ENCODE data around the gene PPM1D.
"Not testable (repeated sequence)": the region's sequence is repeated elsewhere in the genome, so short reads cannot be mapped to it uniquely, and the experiment has no call there.

The PPM1D gene

DNA sequence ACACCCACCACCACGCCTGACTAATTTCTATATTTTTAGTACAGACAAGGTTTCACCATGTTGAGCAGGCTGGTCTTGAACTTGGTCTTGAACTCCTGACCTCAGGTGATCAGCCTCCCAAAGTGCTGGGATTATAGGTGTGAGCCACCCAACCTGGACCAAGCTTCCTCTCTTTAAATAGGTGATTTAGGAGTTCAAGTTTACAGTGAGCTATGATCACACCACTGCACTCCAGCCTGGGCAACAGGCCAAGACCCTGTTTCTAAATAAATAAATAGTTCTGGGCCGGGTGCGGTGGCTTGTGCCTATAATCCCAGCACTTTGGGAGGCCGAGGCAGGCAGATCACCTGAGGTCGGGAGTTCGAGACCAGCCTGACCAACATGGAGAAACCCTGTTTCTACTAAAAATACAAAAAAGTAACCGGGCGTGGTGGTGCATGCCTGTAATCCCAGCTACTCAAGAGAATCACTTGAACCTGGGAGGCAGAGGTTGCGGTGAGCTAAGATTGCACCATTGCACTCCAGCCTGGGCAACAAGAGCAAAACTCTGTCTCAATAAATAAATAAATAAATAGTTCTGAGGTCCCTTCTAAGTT, 6.5 kb upstream of the PPM1D start:
- DNase-seq (ENCODE audit: extremely low read depth in 1 of 2, low read depth in 1 of 2), result not testable (repeated sequence)

DNA sequence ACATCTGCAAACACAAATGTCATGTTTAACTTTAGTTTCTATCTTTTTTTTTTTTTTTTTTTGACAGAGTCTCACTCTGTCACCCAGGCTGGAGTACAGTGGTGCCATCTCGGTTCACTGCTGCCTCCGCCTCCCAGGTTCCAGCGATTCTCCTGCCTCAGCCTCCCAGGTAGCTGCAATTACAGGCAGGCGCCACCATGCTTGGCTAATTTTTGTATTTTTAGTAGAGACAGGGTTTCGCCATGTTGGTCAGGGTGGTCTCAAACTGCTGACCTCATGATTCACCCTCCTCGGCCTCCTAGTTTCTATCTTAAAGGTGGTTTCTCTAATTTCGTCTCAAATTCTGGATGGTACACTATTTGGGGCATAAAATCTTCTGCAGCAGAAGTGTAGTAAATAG, 5.8 kb upstream of the PPM1D start:
- not testable (repeated sequence) for DNase-seq (ENCODE audit: extremely low read depth in 1 of 2, low read depth in 1 of 2)

DNA sequence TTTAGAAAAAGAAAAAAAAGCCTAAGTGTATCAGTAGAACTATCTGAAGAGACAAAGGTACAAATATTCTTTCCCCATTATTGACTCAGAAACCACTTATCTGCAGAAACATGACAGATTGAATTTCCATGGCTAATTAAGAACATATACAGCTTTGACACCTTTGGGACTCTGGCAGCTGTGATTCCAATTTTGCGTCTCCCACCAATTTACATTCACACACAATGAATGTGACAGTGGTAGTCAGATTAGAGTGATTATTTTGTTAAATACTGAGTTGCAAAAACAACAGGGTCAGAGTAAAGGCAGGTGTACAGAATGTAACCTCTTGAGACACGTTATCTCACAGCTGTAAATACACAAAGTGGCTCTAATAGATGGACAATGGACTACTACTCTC, 5.3 kb upstream of the PPM1D start:
- DNase-seq (ENCODE audit: extremely low read depth in 1 of 2, low read depth in 1 of 2), result no peak

DNA sequence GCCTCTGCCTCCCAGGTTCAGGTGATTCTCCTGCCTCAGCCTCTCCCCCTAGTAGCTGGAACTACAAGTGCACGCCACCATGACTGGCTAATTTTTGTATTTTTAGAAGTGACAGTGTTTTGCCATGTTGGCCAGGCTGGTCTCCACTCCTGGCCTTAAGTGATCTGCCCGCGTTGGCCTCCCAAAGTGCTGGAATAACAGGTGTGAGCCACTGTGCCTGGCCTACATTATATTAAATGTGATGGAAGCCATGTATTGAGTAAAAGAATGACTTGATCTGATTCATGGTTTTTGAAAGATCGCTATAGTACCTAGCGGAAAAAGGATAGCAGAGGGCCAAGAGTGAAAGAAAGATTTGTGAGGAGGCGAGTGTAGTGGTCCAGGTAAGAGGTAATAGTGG, 2.7 kb upstream of the PPM1D start:
- no peak for DNase-seq (ENCODE audit: extremely low read depth in 1 of 2, low read depth in 1 of 2)

DNA sequence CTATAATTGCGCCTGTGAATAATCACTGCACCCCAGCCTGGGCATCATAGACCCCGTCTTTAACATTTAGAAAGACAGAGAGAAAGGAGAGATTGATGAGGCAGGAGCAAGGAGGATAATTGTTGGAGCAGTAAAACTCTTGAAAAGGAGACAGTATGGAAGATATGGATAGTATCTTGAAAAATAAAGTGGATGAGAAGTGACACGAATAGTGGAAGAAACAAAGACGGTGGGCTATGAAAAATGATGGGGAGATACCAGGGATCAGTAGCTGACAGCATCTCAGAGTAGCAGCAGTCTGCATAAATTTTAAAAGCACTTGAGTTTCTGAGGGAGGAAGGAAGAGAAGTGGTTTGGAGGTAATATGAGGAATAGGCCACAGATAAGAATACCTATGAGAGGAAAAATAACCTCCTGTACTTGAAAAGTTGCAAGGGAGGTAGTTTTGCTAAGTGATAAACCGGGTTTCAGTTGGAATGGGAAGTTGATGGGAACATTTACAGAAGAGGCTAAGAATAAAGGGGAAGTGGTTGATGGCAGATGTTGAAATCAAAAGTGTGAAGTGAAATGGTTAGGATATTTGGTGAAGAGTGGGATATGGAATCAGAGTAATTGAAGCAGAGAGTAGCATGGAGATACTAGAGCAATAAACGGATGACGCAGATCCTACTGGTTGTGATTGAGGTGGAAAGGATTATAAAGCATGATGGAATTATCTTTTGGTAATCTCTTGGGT, 1.8 kb upstream of the PPM1D start:
- DNase-seq (ENCODE audit: extremely low read depth in 1 of 2, low read depth in 1 of 2), result no peak

DNA sequence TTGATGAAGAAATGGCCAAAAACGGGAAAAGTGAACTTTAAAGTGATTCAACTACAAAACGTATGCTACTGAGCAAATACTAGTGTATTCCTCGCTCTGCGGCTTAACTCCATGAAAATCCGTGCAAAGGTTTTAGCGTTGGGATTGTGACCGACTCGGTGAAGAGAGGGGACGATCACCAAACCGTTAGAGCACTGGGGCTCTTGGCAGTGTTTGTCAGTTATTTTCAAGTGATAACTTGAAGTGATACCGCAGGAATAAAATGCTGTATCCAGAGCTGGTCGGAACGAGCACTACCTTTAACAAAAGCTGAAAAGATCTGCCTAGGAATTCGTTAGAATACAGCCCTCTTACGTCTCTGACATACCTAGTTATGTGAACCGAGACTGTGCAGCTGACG, 773 bp upstream of the PPM1D start:
- no peak for DNase-seq (ENCODE audit: extremely low read depth in 1 of 2, low read depth in 1 of 2)

DNA sequence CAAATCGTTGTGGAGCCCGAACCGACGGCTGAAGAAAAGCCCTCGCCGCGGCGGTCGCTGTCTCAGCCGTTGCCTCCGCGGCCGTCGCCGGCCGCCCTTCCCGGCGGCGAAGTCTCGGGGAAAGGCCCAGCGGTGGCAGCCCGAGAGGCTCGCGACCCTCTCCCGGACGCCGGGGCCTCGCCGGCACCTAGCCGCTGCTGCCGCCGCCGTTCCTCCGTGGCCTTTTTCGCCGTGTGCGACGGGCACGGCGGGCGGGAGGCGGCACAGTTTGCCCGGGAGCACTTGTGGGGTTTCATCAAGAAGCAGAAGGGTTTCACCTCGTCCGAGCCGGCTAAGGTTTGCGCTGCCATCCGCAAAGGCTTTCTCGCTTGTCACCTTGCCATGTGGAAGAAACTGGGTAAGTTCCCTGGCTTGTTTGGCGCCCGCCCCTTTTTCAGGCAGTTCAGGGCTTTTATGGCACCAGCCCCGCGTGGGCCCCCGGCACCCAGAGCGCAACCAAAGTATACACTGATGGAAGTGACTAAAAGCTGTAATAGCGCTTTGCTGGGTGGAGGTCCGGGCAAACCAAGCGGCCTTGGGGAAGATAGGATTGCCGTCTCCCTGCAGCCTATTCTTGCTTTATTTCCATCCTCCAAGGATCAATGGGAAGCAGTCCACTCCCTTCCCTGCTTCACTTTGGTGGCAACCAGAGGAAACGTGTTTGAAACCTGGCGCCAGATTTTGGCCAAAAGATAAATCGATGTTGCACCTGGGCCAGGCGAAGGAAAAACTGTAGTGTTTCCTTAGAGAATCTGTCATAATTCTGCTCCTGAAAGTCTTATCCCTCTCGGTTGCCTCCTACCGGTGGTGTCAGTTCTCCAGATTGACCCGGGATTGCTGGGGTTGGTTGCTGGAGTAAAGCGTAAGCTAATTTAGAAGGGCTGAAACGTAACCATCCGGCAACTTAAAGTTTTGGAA, 775 bp downstream of the PPM1D start:
- peak in 1 of 2 donors; percentile 29 for DNase-seq (ENCODE audit: extremely low read depth in 1 of 2, low read depth in 1 of 2)

DNA sequence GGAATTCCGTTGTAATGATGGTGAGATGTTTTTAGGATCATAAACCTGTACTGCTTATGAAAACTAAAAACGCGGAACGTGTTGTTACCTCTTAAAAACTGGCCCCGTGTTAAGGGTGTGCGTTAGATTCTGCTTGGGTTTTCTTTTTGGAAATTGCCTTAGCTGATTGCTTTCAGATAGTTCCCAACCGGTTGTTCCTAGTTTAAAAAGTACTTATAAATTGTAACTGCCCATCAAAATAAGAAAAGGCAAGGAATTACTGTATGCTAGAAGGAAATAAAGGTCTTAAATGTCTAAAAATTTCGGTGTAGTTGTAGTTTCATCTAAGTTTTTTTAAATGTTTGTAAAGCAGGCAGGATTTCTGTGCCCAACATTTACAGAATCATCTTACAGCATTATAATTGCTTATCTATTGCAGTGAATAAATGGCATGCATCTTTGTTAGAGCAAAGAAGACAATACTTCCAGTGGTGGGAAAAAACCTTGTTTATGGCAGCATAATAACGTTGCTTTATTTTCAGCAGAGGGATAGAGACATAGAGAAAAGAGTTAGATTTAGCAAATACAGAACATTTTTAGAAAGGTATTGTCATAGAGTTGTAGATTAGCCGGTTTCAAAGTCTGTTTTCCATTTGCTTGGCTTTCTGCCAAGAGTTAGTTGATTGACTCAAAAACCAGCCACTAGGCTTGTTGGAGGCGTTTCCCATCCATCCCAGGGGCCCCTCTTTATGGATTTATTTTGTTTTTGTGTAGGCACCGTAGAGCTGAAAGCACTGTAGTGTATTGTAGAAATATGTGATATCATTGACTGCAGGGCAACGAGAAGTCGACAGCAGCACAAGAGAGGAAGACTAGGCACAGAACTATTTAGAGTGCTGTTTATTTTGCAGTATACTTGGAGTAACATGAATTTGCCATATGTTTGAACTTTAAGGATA, 1.7 kb downstream of the PPM1D start:
- no peak for DNase-seq (ENCODE audit: extremely low read depth in 1 of 2, low read depth in 1 of 2)

DNA sequence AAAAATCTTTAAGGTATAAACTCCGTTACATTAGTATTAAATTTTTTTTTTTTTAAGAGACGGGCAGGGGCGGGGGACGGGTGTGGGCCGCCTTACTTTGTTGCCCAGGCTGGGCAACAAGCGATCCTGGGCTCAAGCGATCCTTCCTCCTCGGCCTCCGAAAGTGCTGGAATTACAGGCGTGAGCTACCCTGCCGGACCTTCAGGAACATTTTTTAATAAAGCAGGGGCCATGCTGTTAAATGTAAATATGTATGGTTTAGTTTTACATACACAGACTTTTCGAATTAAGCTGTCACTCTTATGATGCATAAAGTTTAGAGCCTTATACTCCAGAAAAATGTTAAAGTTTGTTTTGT, 2.4 kb downstream of the PPM1D start:
- DNase-seq (ENCODE audit: extremely low read depth in 1 of 2, low read depth in 1 of 2), result no peak

DNA sequence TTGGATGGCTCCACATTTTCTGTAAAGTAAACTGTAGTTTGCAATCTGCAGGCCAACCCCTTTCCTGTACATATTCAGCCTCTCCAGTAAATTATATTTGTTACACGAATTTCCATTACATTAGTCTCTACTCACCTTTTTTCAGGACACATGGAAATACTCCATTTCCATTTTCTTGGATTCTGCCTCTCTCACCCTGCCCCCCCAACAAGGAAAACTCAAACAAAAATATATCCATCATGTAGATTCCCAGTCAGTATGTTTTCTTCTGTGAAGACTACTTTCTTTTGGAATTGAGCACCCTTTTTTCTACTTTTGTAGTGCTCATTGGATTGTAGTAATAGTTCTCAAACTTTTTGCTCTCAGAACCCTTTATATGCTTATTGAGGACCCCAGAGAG, 2.9 kb downstream of the PPM1D start:
- no peak for DNase-seq (ENCODE audit: extremely low read depth in 1 of 2, low read depth in 1 of 2)

DNA sequence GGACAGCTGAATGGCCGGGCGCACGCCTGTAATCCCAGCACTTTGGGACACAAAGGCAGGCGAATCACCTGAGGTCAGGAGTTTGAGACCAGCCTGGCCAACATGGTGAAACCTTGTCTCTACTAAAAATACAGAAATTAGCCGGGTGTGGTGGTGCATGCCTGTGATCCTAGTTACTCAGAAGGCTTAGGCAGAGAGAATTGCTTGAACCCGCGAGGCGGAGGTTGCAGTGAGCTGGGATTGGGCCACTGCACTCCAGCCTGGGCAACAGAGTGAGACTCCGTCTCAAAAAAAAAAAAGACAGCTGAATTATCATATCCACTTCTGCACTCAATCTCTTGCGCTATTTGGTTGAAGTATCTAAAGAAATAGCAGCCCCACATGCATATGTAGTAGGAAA, 3.5 kb downstream of the PPM1D start:
- not testable (repeated sequence) for DNase-seq (ENCODE audit: extremely low read depth in 1 of 2, low read depth in 1 of 2)

DNA sequence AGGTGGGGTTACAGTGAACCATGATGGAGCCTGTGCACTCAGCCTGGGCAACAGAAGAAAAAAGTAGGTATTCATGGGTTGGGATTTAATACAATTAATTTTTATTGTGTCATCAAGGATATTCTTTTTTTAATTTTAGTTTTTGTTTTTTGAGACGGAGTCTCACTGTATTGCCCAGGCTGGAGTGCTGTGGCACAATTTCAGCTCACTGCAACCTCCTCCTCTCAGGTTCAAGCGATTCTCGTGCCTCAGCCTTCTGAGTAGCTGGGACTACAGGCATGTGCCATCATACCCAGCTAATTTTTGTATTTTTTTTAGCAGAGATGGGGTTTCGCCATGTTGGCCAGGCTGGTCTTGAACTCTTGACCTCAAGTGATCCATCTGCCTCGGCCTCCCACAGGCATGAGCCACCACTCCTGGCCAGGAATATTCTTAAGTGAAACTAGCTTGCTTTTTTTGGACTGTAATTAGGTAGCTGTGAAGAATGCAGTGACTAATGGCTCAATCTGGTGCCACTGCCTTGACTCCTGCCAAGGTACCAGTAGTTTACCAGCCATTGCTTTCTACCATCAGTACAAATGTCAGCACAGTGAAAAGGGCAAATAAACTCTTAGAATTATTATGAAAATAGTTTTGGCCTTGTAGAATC, 4.8 kb downstream of the PPM1D start:
- DNase-seq (ENCODE audit: extremely low read depth in 1 of 2, low read depth in 1 of 2), result no peak

DNA sequence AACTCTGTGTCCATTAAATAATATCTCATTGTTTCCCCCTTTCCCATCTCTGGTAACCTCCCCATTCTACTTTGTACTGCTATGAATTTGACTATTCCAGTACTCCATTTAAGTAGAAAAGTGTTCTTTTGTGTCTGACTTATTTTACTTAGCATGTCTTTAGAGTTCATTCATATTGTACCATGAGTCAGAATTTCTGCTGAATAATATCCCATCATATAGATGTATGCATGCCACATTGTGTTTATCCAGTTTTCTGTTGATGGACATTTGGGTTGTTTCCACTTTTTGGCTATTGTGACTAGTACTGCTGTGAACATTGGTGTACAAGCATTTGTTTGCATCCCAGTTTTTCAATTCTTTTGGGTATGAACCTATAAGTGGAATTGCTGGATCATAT, 6.0 kb downstream of the PPM1D start:
- no peak for DNase-seq (ENCODE audit: extremely low read depth in 1 of 2, low read depth in 1 of 2)

DNA sequence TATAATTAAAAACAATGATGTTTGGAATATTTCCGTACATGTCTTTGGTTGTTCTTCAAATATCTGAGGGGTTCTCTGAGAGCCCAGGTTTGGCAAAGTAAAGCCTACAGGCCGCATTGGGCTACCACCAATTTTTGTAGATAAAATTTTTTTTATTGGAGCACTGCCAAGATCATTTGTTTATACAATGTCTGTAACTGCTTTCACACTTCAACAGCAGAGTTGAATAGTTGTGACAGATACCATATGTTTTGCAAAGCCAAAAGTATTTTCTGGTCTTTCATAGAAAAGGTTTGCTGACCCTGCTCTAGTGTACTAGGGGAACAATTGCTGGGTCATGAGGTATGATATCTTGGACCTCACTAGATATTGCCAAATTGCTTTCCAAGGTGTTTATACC, 10.5 kb downstream of the PPM1D start:
- DNase-seq (ENCODE audit: extremely low read depth in 1 of 2, low read depth in 1 of 2), result no peak

DNA sequence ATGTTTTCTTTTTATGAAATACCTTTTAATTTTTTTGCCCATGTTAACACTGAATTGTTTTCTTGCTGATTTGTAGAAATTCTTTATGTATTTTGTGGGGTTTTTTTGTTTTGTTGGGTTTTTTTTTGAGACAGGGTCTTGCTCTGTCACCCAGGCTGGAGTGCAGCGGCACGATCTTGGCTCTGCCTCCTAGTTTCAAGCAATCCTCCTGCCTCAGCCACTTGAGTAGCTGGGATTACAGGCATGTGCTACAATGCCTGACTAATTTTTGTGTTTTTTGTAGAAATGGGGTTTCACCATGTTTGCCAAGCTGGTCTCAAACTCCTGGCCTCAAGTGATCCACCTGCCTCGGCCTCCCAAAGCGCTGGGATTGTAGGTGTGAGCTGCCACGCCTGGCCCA, 11.3 kb downstream of the PPM1D start:
- DNase-seq (ENCODE audit: extremely low read depth in 1 of 2, low read depth in 1 of 2), result not testable (repeated sequence)

DNA sequence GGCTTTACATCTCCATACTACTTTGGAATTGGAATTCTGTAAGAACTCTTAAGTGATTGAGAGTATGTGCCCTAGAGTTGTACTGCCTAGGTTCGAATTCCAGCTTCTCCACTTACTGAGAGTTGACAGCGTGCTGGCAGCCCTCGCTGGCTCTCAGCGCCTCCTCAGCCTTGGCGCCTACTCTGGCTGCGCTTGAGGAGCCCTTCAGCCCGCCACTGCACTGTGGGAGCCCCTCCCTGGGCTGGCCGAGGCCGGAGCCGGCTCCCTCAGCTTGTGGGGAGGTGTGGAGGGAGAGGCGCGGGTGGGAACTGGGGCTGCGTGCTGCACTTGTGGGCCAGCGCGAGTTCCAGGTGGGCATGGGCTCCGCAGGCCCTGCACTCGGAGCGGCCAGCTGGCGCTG, 13.3 kb downstream of the PPM1D start:
- DNase-seq (ENCODE audit: extremely low read depth in 1 of 2, low read depth in 1 of 2), result no peak

DNA sequence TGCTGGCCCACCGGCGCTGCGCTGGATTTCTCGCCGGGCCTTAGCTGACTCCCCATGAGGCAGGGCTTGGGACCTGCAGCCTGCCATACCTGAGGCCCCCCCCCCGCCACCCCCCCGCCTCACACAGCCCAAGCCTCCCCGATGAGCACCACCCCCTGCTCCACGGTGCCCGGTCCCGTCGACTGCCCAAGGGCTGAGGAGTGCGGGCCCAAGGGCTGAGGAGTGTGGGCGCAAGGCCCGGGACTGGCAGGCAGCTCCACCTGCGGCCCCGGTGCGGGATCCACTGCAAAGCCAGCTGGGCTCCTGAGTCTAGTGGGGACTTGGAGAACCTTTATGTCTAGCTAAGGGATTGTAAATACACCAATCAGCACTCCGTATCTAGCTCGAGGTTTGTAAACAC, 13.8 kb downstream of the PPM1D start:
- DNase-seq (ENCODE audit: extremely low read depth in 1 of 2, low read depth in 1 of 2), result not testable (repeated sequence)

DNA sequence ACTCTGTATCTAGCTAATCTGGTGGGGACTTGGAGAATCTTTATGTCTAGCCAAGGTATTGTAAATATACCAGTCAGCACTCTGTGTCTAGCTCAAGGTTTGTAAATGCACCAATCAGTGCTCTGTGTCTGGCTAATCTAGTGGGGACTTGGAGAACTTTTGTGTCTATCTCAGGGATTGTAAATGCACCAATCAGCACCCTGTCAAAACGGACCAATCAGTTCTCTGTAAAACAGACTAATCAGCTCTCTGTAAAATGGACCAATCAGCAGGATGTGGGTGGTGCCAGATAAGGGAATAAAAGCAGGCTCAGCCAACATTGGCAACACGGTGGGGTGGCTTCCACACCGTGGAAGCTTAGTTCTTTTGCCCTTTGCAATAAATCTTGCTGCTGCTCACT, 14.3 kb downstream of the PPM1D start:
- DNase-seq (ENCODE audit: extremely low read depth in 1 of 2, low read depth in 1 of 2), result not testable (repeated sequence)

DNA sequence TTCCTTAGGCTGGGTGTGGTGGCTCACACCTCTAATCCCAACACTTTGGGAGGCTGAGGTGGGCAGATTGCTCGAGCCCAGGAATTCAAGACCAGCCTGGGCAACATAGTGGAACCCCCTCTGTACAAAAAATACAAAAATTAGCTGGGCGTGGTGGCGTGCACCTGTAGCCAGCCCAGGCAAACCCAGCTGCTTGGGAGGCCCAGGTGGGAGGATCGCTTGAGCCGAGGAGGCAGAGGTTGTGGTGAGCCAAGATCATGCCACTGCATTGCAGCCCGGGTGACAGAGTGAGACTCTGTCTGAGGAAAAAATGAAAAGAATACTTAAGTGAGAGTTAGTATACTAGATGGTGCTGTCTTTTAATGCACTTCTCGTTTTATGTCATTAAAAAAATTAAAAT, 15.1 kb downstream of the PPM1D start:
- no peak for DNase-seq (ENCODE audit: extremely low read depth in 1 of 2, low read depth in 1 of 2)

DNA sequence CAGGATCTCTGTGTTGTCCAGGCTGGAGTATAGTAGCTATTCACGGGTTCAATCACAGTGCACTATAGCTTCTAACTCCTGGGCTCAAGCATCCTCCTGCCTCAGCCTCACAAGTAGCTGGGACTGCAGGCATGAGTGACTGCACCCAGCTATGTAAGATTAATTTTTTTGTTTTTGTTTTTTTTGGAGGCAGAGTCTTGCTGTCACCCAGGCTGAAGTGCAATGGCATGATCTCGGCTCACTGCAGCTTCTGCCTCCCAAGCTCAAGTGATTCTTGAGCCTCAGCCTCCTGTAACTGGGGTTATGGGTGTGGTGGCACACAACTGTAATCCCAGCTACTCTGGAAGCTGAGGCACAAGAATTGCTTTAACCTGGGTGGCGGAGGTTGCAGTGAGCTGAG, 15.8 kb downstream of the PPM1D start:
- no peak for DNase-seq (ENCODE audit: extremely low read depth in 1 of 2, low read depth in 1 of 2)
